ENCODE measurements around the gene NXPH2.

Gene NXPH2

DNA sequence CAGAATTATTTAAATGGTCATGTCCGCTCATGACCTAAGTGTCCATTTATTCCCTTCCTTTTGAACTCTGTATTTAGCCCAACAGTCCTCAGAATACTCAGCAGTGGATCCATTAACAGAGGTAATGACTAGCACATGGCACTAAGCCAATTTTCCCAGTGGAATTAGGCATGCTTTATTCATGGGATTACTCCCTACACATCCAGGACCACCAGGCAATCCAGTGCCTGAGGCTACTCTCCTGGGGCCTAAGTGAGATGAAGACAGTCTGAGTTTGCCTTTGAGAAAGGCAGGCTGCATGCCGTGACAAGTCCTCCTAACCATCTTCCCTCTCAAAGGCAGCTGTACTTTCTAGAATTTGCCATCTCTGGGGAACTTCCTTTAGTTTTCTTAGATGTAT, 150.0 kb downstream of the NXPH2 start:
- DNase-seq = no peak

DNA sequence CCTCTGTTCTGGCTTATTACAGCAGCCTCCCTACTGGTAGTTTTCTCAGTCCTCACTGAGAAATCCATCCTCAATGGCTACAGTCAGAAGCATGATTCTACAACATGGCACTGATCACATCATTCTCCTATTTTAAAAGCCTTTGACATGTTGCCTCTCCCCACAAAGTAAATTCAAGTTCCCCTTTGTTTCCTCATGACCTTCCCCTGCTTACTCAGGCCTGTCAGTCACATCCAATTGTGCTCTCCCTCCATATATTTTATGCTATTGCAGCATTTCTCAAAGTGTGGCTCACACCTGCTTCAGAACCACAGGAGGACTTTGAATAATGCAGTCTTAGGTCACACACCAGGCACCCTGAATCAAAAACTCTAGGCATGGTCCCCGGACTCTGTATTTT, 154.0 kb downstream of the NXPH2 start:
- no peak for DNase-seq

DNA sequence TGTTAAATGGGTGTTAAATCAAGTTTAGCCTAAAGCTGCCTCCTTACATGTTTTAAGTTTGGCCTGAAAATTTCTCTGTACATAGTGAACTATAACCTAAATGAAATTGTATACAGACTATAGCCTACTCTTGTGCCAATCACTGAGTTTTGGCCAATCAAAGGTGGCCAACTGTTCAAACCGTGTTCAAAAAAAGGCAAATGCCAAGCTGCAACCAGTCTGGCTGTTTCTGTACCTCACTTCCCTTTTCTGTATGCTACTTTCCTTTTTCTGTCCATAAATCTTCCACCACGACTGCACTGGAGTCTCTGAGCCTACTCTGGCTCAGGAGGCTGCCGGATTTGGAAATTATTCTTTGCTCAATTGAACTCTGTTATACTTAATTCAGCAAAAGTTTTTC, 157.6 kb downstream of the NXPH2 start:
- no peak for DNase-seq

DNA sequence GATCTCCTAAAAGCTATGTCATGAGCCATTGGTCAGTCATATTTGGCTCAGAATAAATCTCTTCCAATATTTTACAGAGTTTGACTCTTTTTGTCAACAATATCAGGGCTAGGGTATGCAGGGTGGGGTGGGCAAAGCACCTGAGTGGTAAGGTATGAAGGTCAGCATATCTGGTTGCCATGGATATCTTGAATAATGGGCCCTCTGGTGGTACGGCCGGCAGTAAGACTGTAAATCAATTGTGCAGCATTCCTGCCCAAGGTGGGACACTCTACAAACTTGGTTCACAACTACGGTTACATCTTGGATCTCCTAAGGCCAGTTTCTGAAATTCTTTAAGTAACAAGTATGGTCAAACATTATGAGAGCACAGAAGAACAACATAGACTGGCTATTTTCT, 159.1 kb downstream of the NXPH2 start:
- DNase-seq = no peak

DNA sequence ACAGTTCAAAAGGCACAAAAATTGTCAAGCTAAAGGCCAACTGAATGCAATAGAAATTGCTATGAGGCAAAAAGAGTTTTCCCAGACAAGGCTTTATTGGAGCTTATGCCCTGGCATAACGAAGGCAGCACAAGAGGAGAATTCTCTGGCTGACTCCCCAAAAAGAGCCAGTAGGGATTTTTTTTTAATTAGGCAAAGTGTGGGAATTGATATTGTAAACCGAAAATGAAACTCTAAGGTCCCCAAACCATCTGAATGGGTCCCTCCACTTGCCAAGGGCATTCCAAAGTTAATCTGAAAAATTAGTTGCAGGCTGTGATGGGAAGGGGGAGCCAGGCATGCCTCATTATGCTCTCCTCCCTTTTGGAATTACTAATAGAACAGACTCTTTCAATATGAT, 159.8 kb downstream of the NXPH2 start:
- no peak for DNase-seq
